Measurements from ENCODE around the gene BST2. TPM values are rescaled to one million over a fixed set of nuclear protein-coding genes. Genes with fewer than 3 reads are reported as not detected.

BST2 gene
- total RNA-seq, 1 experiment from 2014 or later, result 22.8 TPM

GRCh38 chr19:17421942-17422341 lies 16.5 kb upstream of the BST2 start:
- no peak for TF ChIP-seq ZNF219 (CRISPR knock-in tag; IDR thresholded peaks at IDR 0.05; ENCODE audit: borderline replicate concordance)
- TF ChIP-seq OVOL2 (CRISPR knock-in tag; IDR thresholded peaks at IDR 0.05; ENCODE audit: borderline replicate concordance), result no peak
- no peak for TF ChIP-seq MXD4 (CRISPR knock-in tag; IDR thresholded peaks at IDR 0.05; ENCODE audit: borderline replicate concordance)
- no peak for TF ChIP-seq SOX15 (CRISPR knock-in tag; IDR thresholded peaks at IDR 0.05)
- no peak for TF ChIP-seq CDX4 (CRISPR knock-in tag; IDR thresholded peaks at IDR 0.05; ENCODE audit: borderline replicate concordance)
- no peak for TF ChIP-seq SMAD4 (CRISPR knock-in tag; IDR thresholded peaks at IDR 0.05)
- TF ChIP-seq, protein P1, sequence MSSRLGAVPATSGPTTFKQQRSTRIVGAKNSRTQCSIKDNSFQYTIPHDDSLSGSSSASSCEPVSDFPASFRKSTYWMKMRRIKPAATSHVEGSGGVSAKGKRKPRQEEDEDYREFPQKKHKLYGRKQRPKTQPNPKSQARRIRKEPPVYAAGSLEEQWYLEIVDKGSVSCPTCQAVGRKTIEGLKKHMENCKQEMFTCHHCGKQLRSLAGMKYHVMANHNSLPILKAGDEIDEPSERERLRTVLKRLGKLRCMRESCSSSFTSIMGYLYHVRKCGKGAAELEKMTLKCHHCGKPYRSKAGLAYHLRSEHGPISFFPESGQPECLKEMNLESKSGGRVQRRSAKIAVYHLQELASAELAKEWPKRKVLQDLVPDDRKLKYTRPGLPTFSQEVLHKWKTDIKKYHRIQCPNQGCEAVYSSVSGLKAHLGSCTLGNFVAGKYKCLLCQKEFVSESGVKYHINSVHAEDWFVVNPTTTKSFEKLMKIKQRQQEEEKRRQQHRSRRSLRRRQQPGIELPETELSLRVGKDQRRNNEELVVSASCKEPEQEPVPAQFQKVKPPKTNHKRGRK (CRISPR knock-in tag; IDR thresholded peaks at IDR 0.05; ENCODE audit: borderline replicate concordance), result no peak
- TF ChIP-seq E2F5 (CRISPR knock-in tag; IDR thresholded peaks at IDR 0.05), result no peak
- TF ChIP-seq ZNF423 (CRISPR knock-in tag; IDR thresholded peaks at IDR 0.05), result no peak
- TF ChIP-seq TP53 (CRISPR knock-in tag; IDR thresholded peaks at IDR 0.05), result no peak
- no peak for TF ChIP-seq CREB1 (CRISPR knock-in tag; IDR thresholded peaks at IDR 0.05)
- TF ChIP-seq, protein P2, sequence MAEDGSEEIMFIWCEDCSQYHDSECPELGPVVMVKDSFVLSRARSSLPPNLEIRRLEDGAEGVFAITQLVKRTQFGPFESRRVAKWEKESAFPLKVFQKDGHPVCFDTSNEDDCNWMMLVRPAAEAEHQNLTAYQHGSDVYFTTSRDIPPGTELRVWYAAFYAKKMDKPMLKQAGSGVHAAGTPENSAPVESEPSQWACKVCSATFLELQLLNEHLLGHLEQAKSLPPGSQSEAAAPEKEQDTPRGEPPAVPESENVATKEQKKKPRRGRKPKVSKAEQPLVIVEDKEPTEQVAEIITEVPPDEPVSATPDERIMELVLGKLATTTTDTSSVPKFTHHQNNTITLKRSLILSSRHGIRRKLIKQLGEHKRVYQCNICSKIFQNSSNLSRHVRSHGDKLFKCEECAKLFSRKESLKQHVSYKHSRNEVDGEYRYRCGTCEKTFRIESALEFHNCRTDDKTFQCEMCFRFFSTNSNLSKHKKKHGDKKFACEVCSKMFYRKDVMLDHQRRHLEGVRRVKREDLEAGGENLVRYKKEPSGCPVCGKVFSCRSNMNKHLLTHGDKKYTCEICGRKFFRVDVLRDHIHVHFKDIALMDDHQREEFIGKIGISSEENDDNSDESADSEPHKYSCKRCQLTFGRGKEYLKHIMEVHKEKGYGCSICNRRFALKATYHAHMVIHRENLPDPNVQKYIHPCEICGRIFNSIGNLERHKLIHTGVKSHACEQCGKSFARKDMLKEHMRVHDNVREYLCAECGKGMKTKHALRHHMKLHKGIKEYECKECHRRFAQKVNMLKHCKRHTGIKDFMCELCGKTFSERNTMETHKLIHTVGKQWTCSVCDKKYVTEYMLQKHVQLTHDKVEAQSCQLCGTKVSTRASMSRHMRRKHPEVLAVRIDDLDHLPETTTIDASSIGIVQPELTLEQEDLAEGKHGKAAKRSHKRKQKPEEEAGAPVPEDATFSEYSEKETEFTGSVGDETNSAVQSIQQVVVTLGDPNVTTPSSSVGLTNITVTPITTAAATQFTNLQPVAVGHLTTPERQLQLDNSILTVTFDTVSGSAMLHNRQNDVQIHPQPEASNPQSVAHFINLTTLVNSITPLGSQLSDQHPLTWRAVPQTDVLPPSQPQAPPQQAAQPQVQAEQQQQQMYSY (CRISPR knock-in tag; IDR thresholded peaks at IDR 0.05), result no peak
- no peak for TF ChIP-seq ZBTB21 (CRISPR knock-in tag; IDR thresholded peaks at IDR 0.05; ENCODE audit: borderline replicate concordance)
- no peak for TF ChIP-seq ELF4 (CRISPR knock-in tag; IDR thresholded peaks at IDR 0.05; ENCODE audit: low read depth)
- no peak overlapping the region for H3K27ac Mint-ChIP-seq

GRCh38 chr19:17420475-17420924 lies 15.1 kb upstream of the BST2 start:
- DNase-seq (ENCODE audit: low spot score), result peak; percentile 59
- CTCF ChIA-PET, result interaction anchor here (1.4 to 2.7 kb wide), 4 partner anchors 9 to 34 kb away, joined by 6 to 17 read pairs (median 9); no protein-coding TSS in a partner anchor
- ATAC-seq, result peak; percentile 5; the same call in 1 of the 2 replicates
- peaks cover 4% of the 10 kb centered on the region for H3K36me3 Mint-ChIP-seq
- H3K9me3 Mint-ChIP-seq, result no peaks in the 10 kb centered on the region
- POLR2A ChIA-PET, result interaction anchor here (1.8 kb wide), 2 partner anchors 15 to 17 kb away, joined by 11 to 27 read pairs; partner anchors contain the start of gene BST2
- no peak overlapping the region for H3K27ac Mint-ChIP-seq
- peak overlapping the region; percentile 83 for H3K4me3 Mint-ChIP-seq
- H3K27me3 Mint-ChIP-seq (ENCODE audit: low read depth), result peaks cover 21% of the 10 kb centered on the region
- peaks cover 38% of the 10 kb centered on the region for H3K4me1 Mint-ChIP-seq
- TF ChIP-seq ZNF138 (CRISPR knock-in tag; conservative IDR thresholded peaks at IDR 0.05) (no peak), RELA (CRISPR knock-in tag; IDR thresholded peaks at IDR 0.05; ENCODE audit: borderline replicate concordance) (peak; percentile 40; the same call in 1 of the 2 replicates), KAT7 (CRISPR knock-in tag; IDR thresholded peaks at IDR 0.05; ENCODE audit: borderline replicate concordance) (0 out of 2 replicates have a peak, but pooled peaks have one; percentile 70), PREB (CRISPR knock-in tag; IDR thresholded peaks at IDR 0.05; ENCODE audit: borderline replicate concordance) (no peak), NFE2L1 (CRISPR knock-in tag; IDR thresholded peaks at IDR 0.05) (no peak), ZNF263 (CRISPR knock-in tag; IDR thresholded peaks at IDR 0.05; ENCODE audit: low read depth) (peak; percentile 99), GABPB1 (CRISPR knock-in tag; IDR thresholded peaks at IDR 0.05) (peak; percentile 36; the same call in 1 of the 2 replicates), ETV6 (CRISPR knock-in tag; IDR thresholded peaks at IDR 0.05) (0 out of 2 replicates have a peak, but pooled peaks have one; percentile 31)
- TF ChIP-seq, protein P3, sequence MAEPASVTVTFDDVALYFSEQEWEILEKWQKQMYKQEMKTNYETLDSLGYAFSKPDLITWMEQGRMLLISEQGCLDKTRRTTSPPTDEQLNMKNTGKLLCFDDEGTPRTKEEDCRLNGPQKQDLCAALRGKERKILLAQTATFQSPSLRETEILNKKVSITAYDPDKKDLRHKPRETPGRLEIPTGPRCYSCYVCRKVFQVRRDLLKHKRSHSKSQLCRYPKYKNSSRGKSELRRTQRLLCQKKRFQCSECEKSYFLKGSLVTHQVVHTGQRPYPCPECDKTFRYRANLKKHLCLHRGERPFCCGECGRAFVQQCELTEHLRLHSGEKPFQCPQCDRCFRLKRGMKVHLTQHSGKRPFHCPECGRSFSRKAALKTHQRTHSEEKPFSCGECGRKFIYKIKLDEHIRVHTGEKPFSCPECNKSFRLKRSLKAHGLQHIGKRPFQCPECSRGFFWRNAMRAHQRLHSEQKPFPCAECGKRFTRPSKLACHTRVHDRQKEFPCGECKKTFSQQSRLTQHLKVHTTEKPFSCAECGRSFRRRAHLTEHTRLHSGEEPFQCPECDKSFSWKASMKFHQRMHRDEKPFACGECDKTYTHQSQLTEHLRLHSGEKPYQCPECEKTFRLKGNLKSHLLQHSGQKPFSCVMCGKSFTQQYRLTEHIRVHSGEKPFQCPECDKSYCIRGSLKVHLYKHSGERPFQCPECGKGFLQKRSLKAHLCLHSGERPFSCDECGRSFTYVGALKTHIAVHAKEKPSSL (CRISPR knock-in tag; conservative IDR thresholded peaks at IDR 0.05), result no peak
- TF ChIP-seq, protein P4, sequence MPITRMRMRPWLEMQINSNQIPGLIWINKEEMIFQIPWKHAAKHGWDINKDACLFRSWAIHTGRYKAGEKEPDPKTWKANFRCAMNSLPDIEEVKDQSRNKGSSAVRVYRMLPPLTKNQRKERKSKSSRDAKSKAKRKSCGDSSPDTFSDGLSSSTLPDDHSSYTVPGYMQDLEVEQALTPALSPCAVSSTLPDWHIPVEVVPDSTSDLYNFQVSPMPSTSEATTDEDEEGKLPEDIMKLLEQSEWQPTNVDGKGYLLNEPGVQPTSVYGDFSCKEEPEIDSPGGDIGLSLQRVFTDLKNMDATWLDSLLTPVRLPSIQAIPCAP (CRISPR knock-in tag; IDR thresholded peaks at IDR 0.05), result no peak

More at GRCh38 chr19:17421942-17422341, 16.5 kb upstream of the BST2 start:
- no peak for ATAC-seq
- POLR2A ChIA-PET, result no interaction called here
- no peak for DNase-seq (ENCODE audit: low spot score)
- Mint-ChIP-seq H3K9me3 (no peaks in the 10 kb centered on the region), H3K4me3 (no peak overlapping the region), H3K36me3 (peaks cover 4% of the 10 kb centered on the region), H3K27me3 (ENCODE audit: low read depth) (peaks cover 6% of the 10 kb centered on the region), H3K4me1 (peaks cover 29% of the 10 kb centered on the region)
- CTCF ChIA-PET, result interaction anchor here (0.5 kb wide), 1 partner anchor 113 kb away, joined by 4 read pairs; no protein-coding TSS in a partner anchor
